Measurements from ENCODE around the gene LRRC71.
A peak's percentile ranks its signal among the peaks of the same experiment; 100 is the strongest.

LRRC71 gene

GRCh38 chr1:156936721-156937220, 16.3 kb downstream of the LRRC71 start:
- no peaks in the 10 kb centered on the region for H3K27me3 ChIP-seq (ENCODE audit: low read depth, low read length)
- TF ChIP-seq CTCF (IDR thresholded peaks at IDR 0.05; ENCODE audit: low read depth, low read length) (no peak), EZH2phosphoT487 (IDR thresholded peaks at IDR 0.05; ENCODE audit: low read depth) (no peak)
- peaks cover 14% of the 10 kb centered on the region for H3K4me1 ChIP-seq (ENCODE audit: low read length)
- no peak overlapping the region for H3K4me3 ChIP-seq (ENCODE audit: low read length)
- H3K9ac ChIP-seq (ENCODE audit: low read length), result no peak overlapping the region
- H3K36me3 ChIP-seq (replicated peaks; ENCODE audit: low read depth, low read length), result peaks cover 18% of the 10 kb centered on the region
- H3K4me2 ChIP-seq (ENCODE audit: low read length), result no peak overlapping the region
- no peaks in the 10 kb centered on the region for H3K79me2 ChIP-seq (ENCODE audit: low read length)
- no peak overlapping the region for H2AFZ ChIP-seq (ENCODE audit: low read depth, low read length)
- no peaks in the 10 kb centered on the region for H3K9me3 ChIP-seq (ENCODE audit: insufficient read depth, low read length)
- H3K27ac ChIP-seq (ENCODE audit: low read length), result peak overlapping the region; percentile 14; the same call in 1 of the 2 replicates
- no peaks in the 10 kb centered on the region for H4K20me1 ChIP-seq (ENCODE audit: insufficient read depth, low read length)

- Histone ChIP-seq H3K4me3 (ENCODE audit: low read length) (no peak overlapping the region), H4K20me1 (ENCODE audit: insufficient read depth, low read length) (no peaks in the 10 kb centered on the region), H3K27me3 (ENCODE audit: low read depth, low read length) (no peaks in the 10 kb centered on the region), H3K36me3 (replicated peaks; ENCODE audit: low read depth, low read length) (peaks cover 21% of the 10 kb centered on the region), H3K27ac (ENCODE audit: low read length) (no peak overlapping the region), H3K9ac (ENCODE audit: low read length) (no peak overlapping the region), H3K4me2 (ENCODE audit: low read length) (no peak overlapping the region), H3K9me3 (ENCODE audit: insufficient read depth, low read length) (no peaks in the 10 kb centered on the region), H3K79me2 (ENCODE audit: low read length) (no peaks in the 10 kb centered on the region), H2AFZ (ENCODE audit: low read depth, low read length) (no peak overlapping the region), H3K4me1 (ENCODE audit: low read length) (peaks cover 14% of the 10 kb centered on the region)
- TF ChIP-seq EZH2phosphoT487 (IDR thresholded peaks at IDR 0.05; ENCODE audit: low read depth) (no peak), CTCF (IDR thresholded peaks at IDR 0.05; ENCODE audit: low read depth, low read length) (no peak)
Measured at GRCh38 chr1:156937883-156938282, 17.5 kb downstream of the LRRC71 start.

- Histone ChIP-seq H3K4me3 (ENCODE audit: low read length) (no peak overlapping the region), H3K79me2 (ENCODE audit: low read length) (no peaks in the 10 kb centered on the region), H3K27me3 (ENCODE audit: low read depth, low read length) (no peaks in the 10 kb centered on the region), H4K20me1 (ENCODE audit: insufficient read depth, low read length) (no peaks in the 10 kb centered on the region), H2AFZ (ENCODE audit: low read depth, low read length) (no peak overlapping the region), H3K9me3 (ENCODE audit: insufficient read depth, low read length) (no peaks in the 10 kb centered on the region), H3K4me2 (ENCODE audit: low read length) (no peak overlapping the region), H3K36me3 (replicated peaks; ENCODE audit: low read depth, low read length) (peaks cover 25% of the 10 kb centered on the region), H3K9ac (ENCODE audit: low read length) (no peak overlapping the region), H3K27ac (ENCODE audit: low read length) (no peak overlapping the region), H3K4me1 (ENCODE audit: low read length) (peaks cover 14% of the 10 kb centered on the region)
- TF ChIP-seq CTCF (IDR thresholded peaks at IDR 0.05; ENCODE audit: low read depth, low read length), result no peak
- no peak for TF ChIP-seq EZH2phosphoT487 (IDR thresholded peaks at IDR 0.05; ENCODE audit: low read depth)
Measured at GRCh38 chr1:156938813-156939212, 18.4 kb downstream of the LRRC71 start.

GRCh38 chr1:156939786-156940334, 19.4 kb downstream of the LRRC71 start:
- H2AFZ ChIP-seq (ENCODE audit: low read depth, low read length), result no peak overlapping the region
- H3K36me3 ChIP-seq (replicated peaks; ENCODE audit: low read depth, low read length), result peaks cover 35% of the 10 kb centered on the region
- H3K9me3 ChIP-seq (ENCODE audit: insufficient read depth, low read length), result no peaks in the 10 kb centered on the region
- H3K4me3 ChIP-seq (ENCODE audit: low read length), result no peak overlapping the region
- no peaks in the 10 kb centered on the region for H4K20me1 ChIP-seq (ENCODE audit: insufficient read depth, low read length)
- H3K79me2 ChIP-seq (ENCODE audit: low read length), result no peaks in the 10 kb centered on the region
- no peaks in the 10 kb centered on the region for H3K27me3 ChIP-seq (ENCODE audit: low read depth, low read length)
- no peak overlapping the region for H3K27ac ChIP-seq (ENCODE audit: low read length)
- H3K4me2 ChIP-seq (ENCODE audit: low read length), result no peak overlapping the region
- peaks cover 14% of the 10 kb centered on the region for H3K4me1 ChIP-seq (ENCODE audit: low read length)
- H3K9ac ChIP-seq (ENCODE audit: low read length), result no peak overlapping the region
- no peak for TF ChIP-seq EZH2phosphoT487 (IDR thresholded peaks at IDR 0.05; ENCODE audit: low read depth)
- no peak for TF ChIP-seq CTCF (IDR thresholded peaks at IDR 0.05; ENCODE audit: low read depth, low read length)
